NCI-H510A treated with DMSO at 0.1 percent for 48 hours (cell line): ENCODE measurements around the gene CAPN14.
A peak's percentile ranks its signal among the peaks of the same experiment; 100 is the strongest.

Experiments used
- DNase-seq: peaks from one replicate; lab custom pipeline; 2025; lab: John Stamatoyannopoulos, UW

The CAPN14 gene

GRCh38 chr2:31243053-31243452 is 25.7 kb upstream of the CAPN14 start:
- no peak for DNase-seq

DNA sequence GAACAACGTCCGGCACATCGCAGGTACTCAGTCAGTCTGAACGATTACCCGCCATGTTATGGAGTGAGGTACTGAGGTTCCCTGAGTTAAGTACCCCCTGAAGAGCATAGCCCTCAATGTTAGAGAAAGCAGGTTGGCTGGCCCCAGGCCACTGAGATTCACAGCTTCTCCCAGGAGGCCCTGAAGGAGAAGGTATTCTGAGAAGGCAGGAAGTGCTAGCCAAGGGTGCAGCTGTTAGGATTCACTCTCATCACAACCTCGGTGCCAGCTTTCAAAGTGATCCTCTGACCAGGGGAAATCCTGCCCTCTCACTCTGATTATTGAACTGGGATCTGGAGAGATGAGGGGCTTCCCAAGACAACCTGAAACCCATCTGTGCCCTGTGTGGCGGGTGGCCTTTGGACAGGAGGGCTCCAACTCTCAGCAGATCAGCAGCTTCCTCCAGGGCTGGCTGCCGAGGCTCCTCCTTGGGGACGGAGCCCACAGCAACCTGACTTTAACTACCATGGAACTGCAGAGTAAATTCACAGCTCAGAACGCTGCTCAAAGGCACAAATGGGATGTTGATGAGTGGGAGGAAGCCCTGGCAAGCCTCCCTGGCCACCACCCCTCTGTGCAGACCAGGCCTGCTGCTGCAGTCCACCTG is 24.4 kb upstream of the CAPN14 start:
- no peak for DNase-seq

- no peak for DNase-seq
Measured at GRCh38 chr2:31240381-31241365, 23.4 kb upstream of the CAPN14 start.

GRCh38 chr2:31239593-31240177 is 22.4 kb upstream of the CAPN14 start:
- no peak for DNase-seq

GRCh38 chr2:31238906-31239592 is 21.7 kb upstream of the CAPN14 start:
- DNase-seq, result no peak

DNA sequence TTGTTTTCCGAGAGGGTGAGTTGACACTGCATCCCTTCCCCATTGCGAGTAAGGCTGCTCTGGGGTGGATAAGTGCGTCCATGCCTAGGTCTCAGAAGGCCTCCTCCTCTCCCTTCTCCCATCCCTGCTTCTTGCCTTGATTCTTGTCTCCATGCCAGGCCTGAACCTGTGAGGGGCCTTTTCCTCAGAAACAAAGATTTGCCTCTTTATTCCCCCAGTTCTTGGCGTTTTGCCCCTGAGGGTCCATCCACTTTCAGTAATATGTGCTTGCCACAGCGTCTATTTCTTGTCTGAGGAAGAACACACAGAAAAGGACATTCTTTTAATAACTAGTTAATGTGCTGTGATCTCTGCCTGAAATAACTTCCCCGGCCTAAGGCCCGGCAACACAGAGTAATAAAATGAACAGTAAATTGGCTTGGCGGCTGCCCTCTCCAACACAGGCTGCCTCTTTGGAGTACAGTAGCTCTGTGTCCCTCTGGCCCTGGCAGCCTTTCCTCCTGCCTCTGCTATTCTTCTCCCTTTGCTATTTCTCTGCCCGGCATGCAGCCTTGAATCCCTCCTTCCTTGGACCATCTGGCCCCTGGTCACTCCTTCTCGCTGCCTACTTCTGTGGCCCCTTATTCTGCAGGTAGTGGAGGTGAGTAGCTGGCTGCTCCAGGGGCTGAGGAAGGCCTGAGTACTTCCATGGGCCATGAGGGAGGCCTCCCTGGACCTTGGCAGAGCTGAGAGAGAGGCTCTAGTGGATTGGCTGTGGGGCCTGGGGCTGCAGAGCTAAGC is 21.0 kb upstream of the CAPN14 start:
- no peak for DNase-seq

DNA sequence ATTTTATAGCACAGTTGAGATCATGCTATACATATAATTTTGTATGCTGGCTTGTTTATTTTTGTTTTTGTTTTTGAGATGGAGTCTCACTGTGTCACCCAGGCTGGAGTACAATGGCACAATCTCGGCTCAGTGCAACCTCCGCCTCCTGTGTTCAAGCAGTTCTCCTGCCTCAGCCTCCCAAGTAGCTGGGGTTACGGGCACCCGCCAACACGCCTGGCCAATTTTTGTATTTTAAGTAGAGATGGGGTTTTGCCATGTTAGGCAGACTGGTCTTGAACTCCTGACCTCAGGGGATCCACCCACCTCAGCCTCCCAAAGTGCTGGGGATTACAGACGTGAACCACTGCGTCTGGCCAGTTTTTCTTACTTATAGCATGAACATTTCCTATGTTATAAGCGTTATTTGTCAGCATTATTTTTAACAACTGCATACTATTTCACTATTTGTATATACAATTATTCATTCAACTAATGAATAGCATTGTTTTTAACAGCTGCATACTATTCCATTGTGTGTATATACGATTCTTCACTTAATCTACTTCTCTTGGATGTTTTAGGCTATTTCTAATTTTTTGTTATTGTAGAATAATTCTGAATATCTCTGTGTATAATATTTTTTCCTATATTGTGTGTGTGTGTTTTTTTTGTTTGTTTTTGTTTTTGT is 20.2 kb upstream of the CAPN14 start:
- no peak for DNase-seq

- DNase-seq, result no peak
Measured at GRCh38 chr2:31236433-31237205, 19.3 kb upstream of the CAPN14 start.

DNA sequence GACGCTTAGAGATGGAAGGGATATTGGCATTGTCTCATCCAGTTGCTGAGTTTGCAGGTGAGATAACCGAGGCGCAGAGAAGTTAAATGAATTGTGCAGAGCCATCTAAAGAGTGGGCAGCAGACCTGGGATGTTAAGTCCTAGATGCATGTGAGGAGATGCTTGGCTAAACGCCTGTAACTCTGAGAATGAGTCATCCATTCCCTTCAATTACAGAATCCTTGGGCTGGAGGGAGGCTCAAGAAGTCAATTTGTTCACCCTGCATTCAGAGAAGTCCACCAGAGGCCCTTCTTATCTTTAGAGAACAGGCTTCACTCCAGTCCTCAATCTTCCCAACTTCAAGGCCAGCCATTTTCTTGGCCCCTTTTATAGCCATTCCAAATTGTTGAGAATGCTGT is 18.2 kb upstream of the CAPN14 start:
- DNase-seq, result no peak

- DNase-seq, result no peak
Measured at GRCh38 chr2:31234683-31235503, 17.6 kb upstream of the CAPN14 start.

DNA sequence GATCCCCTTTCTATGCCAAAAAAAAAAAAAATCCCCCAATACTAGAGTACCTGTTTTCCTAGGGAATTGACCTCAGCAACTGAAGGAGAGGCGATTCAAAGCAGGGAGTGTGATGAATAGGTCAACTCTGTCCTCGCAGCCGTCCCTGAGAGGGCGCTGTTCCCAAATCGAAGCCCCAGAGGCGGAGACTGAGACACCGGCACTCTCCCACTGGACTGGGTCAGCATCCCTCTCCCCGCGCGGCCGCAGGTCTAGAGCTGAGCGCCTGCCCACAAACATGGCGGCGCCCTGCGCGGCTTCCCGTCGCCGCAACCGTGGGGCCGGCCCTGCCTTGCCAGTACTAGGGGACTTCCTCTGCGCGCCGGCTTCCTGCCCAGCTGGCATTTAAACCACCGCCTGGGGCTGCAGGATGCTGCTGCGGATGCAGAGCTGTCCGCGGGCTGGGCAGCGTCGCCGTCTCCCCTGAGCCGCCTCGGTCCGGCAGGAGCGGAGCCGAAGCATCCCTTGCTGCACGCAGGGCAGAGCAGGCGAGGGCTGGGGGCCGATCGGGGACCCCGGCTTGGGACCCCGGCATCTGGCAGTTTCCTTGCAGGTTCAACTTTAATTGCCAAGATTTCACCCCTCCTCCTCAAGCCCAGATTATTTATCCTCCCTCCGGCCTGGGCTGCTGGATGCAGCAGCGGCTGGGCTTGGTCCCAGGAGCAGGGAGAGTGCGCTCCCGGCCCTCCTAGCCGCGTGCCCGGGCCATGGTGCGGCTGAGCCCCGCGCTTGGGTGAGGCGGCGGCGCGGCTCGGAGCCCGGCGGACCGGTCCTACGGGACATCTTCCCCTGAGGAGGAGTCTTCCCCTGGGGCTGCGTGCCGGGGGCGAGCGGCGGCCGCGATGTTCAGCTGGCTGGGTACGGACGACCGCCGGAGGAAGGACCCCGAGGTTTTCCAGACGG is 16.7 kb upstream of the CAPN14 start, which contains the start of gene EHD3:
Gene EHD3 (plus strand): TSS at position 412 of the 942 bp plus-strand sequence. CDS start 470 bp downstream, at position 882.
- DNase-seq, result peak; percentile 94

DNA sequence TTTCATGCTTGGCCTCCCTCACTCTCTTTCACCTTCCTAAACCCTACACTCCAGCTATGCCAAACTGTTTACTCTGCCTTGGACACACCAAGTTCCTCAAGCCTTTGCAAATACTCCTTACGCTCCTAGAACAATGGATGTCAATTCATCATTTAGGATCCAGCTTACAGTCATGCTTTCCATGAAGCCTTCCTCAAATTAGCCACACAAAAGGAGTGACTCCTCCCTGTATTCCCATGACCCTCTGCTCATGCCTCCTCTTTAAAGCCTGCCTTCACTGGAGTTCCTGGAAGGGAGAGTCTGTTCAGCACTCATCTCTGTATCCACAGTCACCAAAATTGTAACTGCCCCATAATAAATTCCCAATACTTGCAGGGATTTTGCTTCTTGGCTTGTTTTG is 15.9 kb upstream of the CAPN14 start:
- DNase-seq, result no peak

- DNase-seq, result no peak
Measured at GRCh38 chr2:31232586-31232985, 15.3 kb upstream of the CAPN14 start.

DNA sequence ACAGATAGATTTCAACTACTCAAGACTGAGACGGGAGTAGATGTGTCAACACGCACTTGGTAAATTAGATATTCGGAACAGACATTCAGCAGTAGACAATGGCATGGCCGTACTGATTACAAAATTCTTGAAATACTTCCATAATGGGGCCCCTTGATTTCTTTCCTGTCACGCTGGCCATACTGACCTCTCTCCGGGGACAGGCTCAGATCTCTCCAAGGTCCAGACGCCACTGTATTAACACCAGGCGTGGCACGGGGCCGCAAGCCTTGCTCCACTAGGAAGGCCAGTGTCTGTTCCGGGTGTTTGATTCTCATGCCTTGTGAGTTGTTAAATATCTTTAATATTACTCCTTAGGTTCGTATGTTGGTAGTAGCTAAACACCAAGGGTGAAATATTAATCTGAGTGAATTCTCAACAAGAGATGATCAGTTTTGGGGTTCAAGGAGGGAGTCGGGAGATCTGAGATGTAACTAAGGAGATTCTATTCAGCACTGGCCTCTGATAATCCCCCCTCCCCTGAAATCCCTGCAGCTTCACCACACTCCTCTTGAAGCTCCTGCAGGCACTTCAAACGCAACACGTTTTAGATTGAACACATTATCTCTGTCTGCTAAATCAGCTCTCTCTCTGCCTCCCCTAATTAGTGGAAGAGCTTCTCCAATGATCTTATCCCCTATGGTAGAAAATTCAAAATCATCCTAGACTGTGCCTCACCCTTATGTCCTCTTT is 14.4 kb upstream of the CAPN14 start:
- DNase-seq, result no peak

DNA sequence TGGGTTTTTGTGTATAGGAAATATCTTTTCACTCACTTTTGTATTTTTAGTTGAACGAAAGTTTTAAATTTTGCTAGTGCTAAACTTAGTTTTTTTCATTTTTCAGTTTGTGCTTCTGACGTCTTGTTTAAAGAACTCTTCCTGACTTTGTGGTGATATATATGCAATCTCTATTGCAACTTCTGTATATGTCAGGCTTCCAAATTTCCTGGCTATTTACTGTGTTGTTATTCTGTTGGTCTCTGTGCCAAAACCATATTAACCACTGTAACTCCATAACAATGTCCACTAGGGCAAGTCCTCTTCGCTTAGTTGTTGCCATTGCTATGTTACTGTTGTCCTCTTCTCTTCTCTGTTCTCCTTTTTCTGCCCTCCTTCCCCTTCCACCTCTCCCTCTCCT is 13.4 kb upstream of the CAPN14 start:
- DNase-seq, result no peak

DNA sequence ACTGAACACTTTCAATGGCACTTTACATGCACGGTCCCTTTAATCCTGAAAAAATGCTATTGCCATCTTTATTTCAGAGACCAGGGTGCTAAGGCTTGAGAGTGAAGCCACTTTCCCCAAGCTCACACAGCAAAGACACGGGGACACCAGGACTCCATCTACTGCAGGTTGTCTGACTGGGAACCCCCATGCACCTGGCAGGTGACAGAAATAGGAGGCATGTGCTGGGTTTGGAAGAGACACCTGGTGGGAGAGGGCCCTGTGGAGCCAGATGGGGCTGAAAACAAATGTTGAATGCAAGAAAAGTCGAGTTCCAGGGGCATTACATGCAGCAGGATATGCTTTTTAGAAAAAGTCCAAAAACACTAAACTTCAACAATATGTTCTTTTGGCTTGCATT is 11.4 kb upstream of the CAPN14 start:
- no peak for DNase-seq

- no peak for DNase-seq
Measured at GRCh38 chr2:31227711-31228125, 10.4 kb upstream of the CAPN14 start.
